ENCODE results near the gene FOXM1. TPM values are rescaled to one million over a fixed set of nuclear protein-coding genes. Genes with fewer than 3 reads are reported as not detected.

FOXM1 gene
- total and polyA plus RNA-seq, 2 donors from 2014 or later = 1.3 TPM

DNA sequence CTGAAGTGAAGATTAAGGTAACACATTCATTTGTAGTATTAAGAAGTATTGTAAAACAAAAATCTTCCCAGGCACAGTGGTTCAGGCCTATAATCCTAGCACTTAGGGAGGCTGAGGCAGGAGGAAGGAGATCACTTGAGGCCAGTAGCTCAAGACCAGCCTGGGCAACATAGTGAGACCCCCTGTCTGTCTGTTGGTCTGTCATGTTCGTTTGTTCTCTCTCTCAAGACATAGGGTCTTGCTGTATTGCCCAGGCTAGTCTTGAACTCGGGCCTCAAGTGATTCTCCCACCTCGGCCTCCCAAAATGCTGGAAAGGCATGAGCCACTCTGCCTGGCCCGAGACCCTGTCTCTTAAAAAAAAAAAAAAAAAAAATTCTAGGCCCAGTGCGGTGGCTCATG is 20.4 kb upstream of the FOXM1 start:
- FAIRE-seq (no peak), DNase-seq (no peak)
- Histone ChIP-seq H3K36me3 (ENCODE audit: control insufficient read depth in 2 of 3, insufficient read depth in 3 of 3, low read length in 3 of 3) (no peaks in the 10 kb centered on the region), H3K4me1 (ENCODE audit: control insufficient read depth in 2 of 3, insufficient read depth in 2 of 3, low read depth in 1 of 3, low read length in 3 of 3) (peaks cover 0 to 5% (median 3%) of the 10 kb centered on the region in 3 donors), H3K27me3 (ENCODE audit: control insufficient read depth, insufficient read depth, low read length) (no peaks in the 10 kb centered on the region), H3K9me3 (ENCODE audit: control insufficient read depth in 2 of 3, insufficient read depth in 1 of 3, low read length in 3 of 3) (no peaks in the 10 kb centered on the region), H3K4me3 (ENCODE audit: low read length in 3 of 3) (no peak overlapping the region), H3K9ac (ENCODE audit: low read length in 3 of 3) (no peak overlapping the region), H3K27ac (ENCODE audit: low read depth in 2 of 2, low read length in 2 of 2) (no peak overlapping the region)
- TF ChIP-seq CTCF (IDR thresholded peaks at IDR 0.05; ENCODE audit: borderline replicate concordance, extremely low read depth, insufficient read depth) = no peak
- intact Hi-C loops (cut with DNase I) = no loop called here

- intact Hi-C loops (cut with DNase I) = no loop called here
- Histone ChIP-seq H3K4me1 (ENCODE audit: control insufficient read depth in 2 of 3, insufficient read depth in 2 of 3, low read depth in 1 of 3, low read length in 3 of 3) (peaks cover 0 to 5% (median 0%) of the 10 kb centered on the region in 3 donors), H3K27me3 (ENCODE audit: control insufficient read depth, insufficient read depth, low read length) (no peaks in the 10 kb centered on the region), H3K27ac (ENCODE audit: low read depth in 2 of 2, low read length in 2 of 2) (no peak overlapping the region), H3K4me3 (ENCODE audit: low read length in 3 of 3) (no peak overlapping the region), H3K9me3 (ENCODE audit: control insufficient read depth in 2 of 3, insufficient read depth in 1 of 3, low read length in 3 of 3) (no peaks in the 10 kb centered on the region), H3K9ac (ENCODE audit: low read length in 3 of 3) (no peak overlapping the region), H3K36me3 (ENCODE audit: control insufficient read depth in 2 of 3, insufficient read depth in 3 of 3, low read length in 3 of 3) (no peaks in the 10 kb centered on the region)
- DNase-seq = no peak
- no peak for TF ChIP-seq CTCF (IDR thresholded peaks at IDR 0.05; ENCODE audit: borderline replicate concordance, extremely low read depth, insufficient read depth)
- FAIRE-seq = no peak
Measured at GRCh38 chr12:2895511-2895910, 18.5 kb upstream of the FOXM1 start.

DNA sequence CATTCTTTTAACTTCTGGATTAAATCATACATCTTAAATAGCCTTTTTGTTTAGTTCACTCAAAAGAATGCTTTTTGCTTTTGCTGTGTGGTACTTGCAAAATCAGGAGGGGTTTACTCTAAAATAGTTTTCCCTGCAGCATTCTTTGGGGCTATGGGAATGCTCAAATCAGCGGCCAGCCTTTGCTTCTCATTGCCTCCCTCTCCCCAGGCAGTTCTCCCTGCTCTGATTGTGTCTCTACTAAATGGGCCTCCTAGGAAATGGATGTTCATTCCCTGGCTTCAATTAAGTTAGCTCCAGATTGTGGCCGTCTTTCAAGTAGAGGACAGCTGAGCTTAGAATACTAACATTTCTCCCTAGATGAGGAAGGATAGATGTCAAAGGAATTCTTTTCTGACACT is 18.1 kb upstream of the FOXM1 start:
- no peak overlapping the region for H3K9ac ChIP-seq (ENCODE audit: low read length in 3 of 3)
- FAIRE-seq (no peak), DNase-seq (no peak)
- H3K4me3 ChIP-seq (ENCODE audit: low read length in 3 of 3) = no peak overlapping the region
- no peaks in the 10 kb centered on the region for H3K27me3 ChIP-seq (ENCODE audit: control insufficient read depth, insufficient read depth, low read length)
- TF ChIP-seq CTCF (IDR thresholded peaks at IDR 0.05; ENCODE audit: borderline replicate concordance, extremely low read depth, insufficient read depth) = no peak
- no peaks in the 10 kb centered on the region for H3K36me3 ChIP-seq (ENCODE audit: control insufficient read depth in 2 of 3, insufficient read depth in 3 of 3, low read length in 3 of 3)
- H3K9me3 ChIP-seq (ENCODE audit: control insufficient read depth in 2 of 3, insufficient read depth in 1 of 3, low read length in 3 of 3) = no peaks in the 10 kb centered on the region
- peaks cover 0 to 8% (median 3%) of the 10 kb centered on the region in 3 donors for H3K4me1 ChIP-seq (ENCODE audit: control insufficient read depth in 2 of 3, insufficient read depth in 2 of 3, low read depth in 1 of 3, low read length in 3 of 3)
- H3K27ac ChIP-seq (ENCODE audit: low read depth in 2 of 2, low read length in 2 of 2) = no peak overlapping the region
- intact Hi-C loops (cut with DNase I) = no loop called here

- no peaks in the 10 kb centered on the region for H3K27me3 ChIP-seq (ENCODE audit: control insufficient read depth, insufficient read depth, low read length)
- DNase-seq (no peak), FAIRE-seq (no peak)
- no peak overlapping the region for H3K27ac ChIP-seq (ENCODE audit: low read depth in 2 of 2, low read length in 2 of 2)
- H3K36me3 ChIP-seq (ENCODE audit: control insufficient read depth in 2 of 3, insufficient read depth in 3 of 3, low read length in 3 of 3) = no peaks in the 10 kb centered on the region
- H3K9ac ChIP-seq (ENCODE audit: low read length in 3 of 3) = no peak overlapping the region
- H3K4me1 ChIP-seq (ENCODE audit: control insufficient read depth in 2 of 3, insufficient read depth in 2 of 3, low read depth in 1 of 3, low read length in 3 of 3) = peaks cover 0 to 8% (median 3%) of the 10 kb centered on the region in 3 donors
- intact Hi-C loops (cut with DNase I) = no loop called here
- H3K9me3 ChIP-seq (ENCODE audit: control insufficient read depth in 2 of 3, insufficient read depth in 1 of 3, low read length in 3 of 3) = no peaks in the 10 kb centered on the region
- TF ChIP-seq CTCF (IDR thresholded peaks at IDR 0.05; ENCODE audit: borderline replicate concordance, extremely low read depth, insufficient read depth) = no peak
- H3K4me3 ChIP-seq (ENCODE audit: low read length in 3 of 3) = no peak overlapping the region
Measured at GRCh38 chr12:2893007-2893406, 16.0 kb upstream of the FOXM1 start.
